Heart right ventricle (tissue), 16 donors: ENCODE results near the gene CETN3. TPM values are rescaled to one million over a fixed set of nuclear protein-coding genes. Genes with fewer than 3 reads are reported as not detected.

Source experiments
- ATAC-seq, 8 donors: fragments of 200-7000 bp; cut with Tn5 transposase; one replicate each; pipeline ENCODE4 v1.9.1; 2020; ENCODE audit warnings: mild to moderate bottlenecking in 8 of 8, moderate library complexity in 8 of 8, moderate number of reproducible peaks in 1 of 8
- DNase-seq, 2 donors: peaks; one replicate each; pipeline ENCODE4 v3.0.0-alpha.2; 2020
- H3K27ac ChIP-seq, 10 donors: fragments of 200-600 bp; sonication (generic) in 2 of 10; one replicate each; pipeline versions ENCODE4 v1.5.0 to v1.8.0; 2020 to 2022; ENCODE audit warnings: mild to moderate bottlenecking in 3 of 10
- H3K27me3 ChIP-seq, 7 donors: fragments of 200-600 bp; one replicate each; pipeline ENCODE4 v1.8.0; 2021 to 2022; ENCODE audit warnings: mild to moderate bottlenecking in 2 of 7
- H3K36me3 ChIP-seq, 9 donors: fragments of 200-600 bp; sonication (generic) in 1 of 9; one replicate each; pipeline versions ENCODE4 v1.5.0 to v1.8.0; 2020 to 2022; ENCODE audit warnings: mild to moderate bottlenecking in 2 of 9
- H3K4me1 ChIP-seq, 9 donors: fragments of 200-600 bp; sonication (generic) in 1 of 9; one replicate each; pipeline versions ENCODE4 v1.5.0 to v1.8.0; 2020 to 2022; ENCODE audit warnings: mild to moderate bottlenecking in 4 of 9
- H3K4me3 ChIP-seq, 10 donors: fragments of 200-600 bp; sonication (generic) in 2 of 10; one replicate each; pipeline versions ENCODE4 v1.5.0 to v1.8.0; 2020 to 2022; ENCODE audit warnings: mild to moderate bottlenecking in 7 of 10, moderate library complexity in 2 of 10
- H3K9me3 ChIP-seq, 11 donors: fragments of 200-600 bp in 10 of 11; sonication (generic) in 2 of 11; one replicate each; pipeline versions ENCODE4 v1.5.0 to v1.8.0; 2013 to 2022; ENCODE audit warnings: mild to moderate bottlenecking in 2 of 11, control low read depth in 1 of 11, moderate library complexity in 1 of 11
- WGBS, 2 donors: extraction: QIAGEN DNeasy Blood & Tissue Kit; methylation state at CpG; one replicate each; pipeline ENCODE4 v1.1.7; 2013; ENCODE audit warnings: inconsistent platforms in 1 of 2; 5-methylcytosine and 5-hydroxymethylcytosine counted together
- intact Hi-C, 10 donors: fragments of 100-400 bp; cut with DNase I; formaldehyde crosslinking; loops; one replicate each; pipeline versions ENCODE4 v1.11.1 to v1.14.2; 2022
- polyA plus RNA-seq, 2 donors: library from polyadenylated mRNA; stranded (reverse); fragments of 200-250 nt; gene quantifications; one replicate each; pipeline ENCODE4 v1.2.3, GENCODE V29; 2013
- total RNA-seq, 10 donors: library from RNA; stranded (reverse); fragmentation: NEBNext Ultra II Directional in 3 of 10; extraction: Animal tissue kit (Norgen Biotek cat#: 25700) in 3 of 10; gene quantifications; one replicate each; pipeline versions ENCODE4 v1.2.1 to v1.2.4, GENCODE V29; 2021 to 2023
- TF ChIP-seq, protein P1 (sequence below), 9 donors: fragments of 200-600 bp; sonication (generic) in 2 of 9; IDR thresholded peaks; one replicate each; pipeline versions ENCODE4 v1.5.0 to v1.8.0; 2021 to 2022; ENCODE audit warnings: antibody characterized with exemption in 9 of 9, mild to moderate bottlenecking in 5 of 9, moderate library complexity in 1 of 9
- donor health status: Arrhythmogenic right ventricular cardiomyopathy.
- donor health status: ischemic (EF 13 %, LVEDD 7.1; RV severe dilation, severe dysfunction).
- donor health status: healthy with polysubstance abuse.
- donor health status: DM: no; HTN: yes; CAD: no.
- donor health status: DM: no; HTN: no; CAD: no.
- donor health status: ischemic (EF 25% LVEDD 6.9; RV normal size, moderate dysfunction).
- donor health status: ischemic (EF 25% LVEDD 5.7; RV mildly dilated, moderate dysfunction).
- donor health status: healthy.
- donor health status: DM: yes; HTN: yes; CAD: no.
- donor health status: Ischemic cardiomyopathy.
- donor health status: ischemic (EF 35%, LVEDD 5.7; RV mildly dilated, moderate dysfunction).
- donor health status: nonischemic (EF 11% LVEDD 7.7; RV severe dilation, severe dysfunction).
- donor health status: DM: yes; HTN: yes; CAD: no.
- donor health status: PGD.
- donor health status: ischemic (EF 29% LVEDD 5.4; RV normal size, mild dysfunction).
- donor health status: nonischemic (EF 23%, LVEDD 6.1; RV moderate dilation, normal function).

CETN3 gene
- total and polyA plus RNA-seq, 12 donors, result 14.4 to 26.6 (median 20.4) TPM

DNA sequence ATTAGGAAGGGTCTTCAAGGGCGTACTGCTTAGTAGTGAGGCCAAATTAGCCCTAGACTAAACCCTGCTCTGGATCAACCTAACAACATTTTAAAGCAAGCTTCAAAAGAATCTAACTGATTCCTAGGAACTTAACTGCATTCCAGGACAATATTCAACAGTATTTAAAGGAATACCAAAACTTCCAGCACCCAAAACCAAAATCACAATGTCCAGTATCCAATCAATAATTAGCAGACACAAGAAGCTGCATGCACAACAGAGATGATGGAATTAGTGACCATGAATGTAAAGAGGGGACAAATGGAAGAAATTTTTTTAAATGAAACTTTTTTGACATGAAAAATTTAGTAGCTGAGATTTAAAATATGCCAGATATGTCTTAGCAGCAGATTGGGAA lies 53.9 kb downstream of the CETN3 start:
- Histone ChIP-seq H3K36me3 (no peaks in the 10 kb centered on the region), H3K4me1 (no peaks in the 10 kb centered on the region), H3K27me3 (no peaks in the 10 kb centered on the region), H3K27ac (no peak overlapping the region), H3K9me3 (peaks cover 0 to 7% (median 0%) of the 10 kb centered on the region in 11 donors), H3K4me3 (no peak overlapping the region)
- DNase-seq (no peak), ATAC-seq (no peak)
- WGBS, 2 donors, result 89 to 100% methylated on average over 1 of the region's 1 CpG
- intact Hi-C loops, result no loop called here
- TF ChIP-seq, protein P1, sequence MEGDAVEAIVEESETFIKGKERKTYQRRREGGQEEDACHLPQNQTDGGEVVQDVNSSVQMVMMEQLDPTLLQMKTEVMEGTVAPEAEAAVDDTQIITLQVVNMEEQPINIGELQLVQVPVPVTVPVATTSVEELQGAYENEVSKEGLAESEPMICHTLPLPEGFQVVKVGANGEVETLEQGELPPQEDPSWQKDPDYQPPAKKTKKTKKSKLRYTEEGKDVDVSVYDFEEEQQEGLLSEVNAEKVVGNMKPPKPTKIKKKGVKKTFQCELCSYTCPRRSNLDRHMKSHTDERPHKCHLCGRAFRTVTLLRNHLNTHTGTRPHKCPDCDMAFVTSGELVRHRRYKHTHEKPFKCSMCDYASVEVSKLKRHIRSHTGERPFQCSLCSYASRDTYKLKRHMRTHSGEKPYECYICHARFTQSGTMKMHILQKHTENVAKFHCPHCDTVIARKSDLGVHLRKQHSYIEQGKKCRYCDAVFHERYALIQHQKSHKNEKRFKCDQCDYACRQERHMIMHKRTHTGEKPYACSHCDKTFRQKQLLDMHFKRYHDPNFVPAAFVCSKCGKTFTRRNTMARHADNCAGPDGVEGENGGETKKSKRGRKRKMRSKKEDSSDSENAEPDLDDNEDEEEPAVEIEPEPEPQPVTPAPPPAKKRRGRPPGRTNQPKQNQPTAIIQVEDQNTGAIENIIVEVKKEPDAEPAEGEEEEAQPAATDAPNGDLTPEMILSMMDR (IDR thresholded peaks at IDR 0.05), result no peak

DNA sequence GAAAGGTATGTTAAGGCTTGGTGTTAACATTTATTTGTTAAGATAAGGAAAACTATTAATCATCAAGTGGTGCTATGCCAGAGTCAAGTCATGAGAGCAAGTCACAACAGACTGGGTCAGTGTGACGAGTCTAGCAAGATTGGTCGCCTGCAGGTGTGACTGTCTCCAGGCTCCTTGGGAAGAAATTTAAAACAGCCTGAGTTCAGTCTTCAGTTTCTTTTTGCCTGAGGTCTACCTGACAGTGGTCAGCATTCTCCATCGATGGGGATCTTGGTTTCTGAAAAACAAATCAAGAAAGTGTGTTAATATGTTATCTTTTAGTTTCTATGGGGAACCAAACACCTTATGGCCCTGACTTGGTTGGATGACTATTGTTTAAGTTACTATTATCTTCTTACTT lies 56.3 kb downstream of the CETN3 start:
- Histone ChIP-seq H3K9me3 (peaks cover 0 to 17% (median 0%) of the 10 kb centered on the region in 11 donors), H3K4me3 (no peak overlapping the region), H3K27me3 (no peaks in the 10 kb centered on the region), H3K27ac (no peak overlapping the region), H3K4me1 (no peaks in the 10 kb centered on the region), H3K36me3 (no peaks in the 10 kb centered on the region)
- TF ChIP-seq, protein P1 (IDR thresholded peaks at IDR 0.05), result no peak
- no peak for ATAC-seq
- 84 to 95% methylated on average over 3 of the region's 3 CpGs for WGBS, 2 donors
- DNase-seq, result no peak
- intact Hi-C loops, result no loop called here

DNA sequence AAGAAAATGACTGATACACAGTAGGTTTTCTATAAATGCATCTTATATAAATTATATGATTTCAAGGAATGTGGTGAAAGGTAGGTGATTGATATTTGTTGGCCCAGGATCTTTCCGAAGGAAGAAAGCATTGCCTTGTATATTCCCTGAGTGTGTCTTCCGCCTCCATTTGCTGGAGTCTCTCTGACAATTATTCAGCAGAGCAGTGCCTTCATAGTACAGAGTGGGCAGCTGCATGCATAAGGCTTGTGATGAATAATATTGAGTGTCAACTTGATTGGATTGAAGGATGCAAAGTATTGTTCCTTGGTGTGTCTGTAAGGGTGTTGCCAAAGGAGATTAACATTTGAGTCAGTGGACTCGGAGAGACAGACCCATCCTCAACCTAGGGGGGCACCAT lies 58.5 kb downstream of the CETN3 start:
- no peaks in the 10 kb centered on the region for H3K4me1 ChIP-seq
- WGBS, 2 donors, result 88 to 90% methylated on average over 3 of the region's 3 CpGs
- intact Hi-C loops, result no loop called here
- ATAC-seq (no peak), DNase-seq (no peak)
- no peak overlapping the region for H3K4me3 ChIP-seq
- no peaks in the 10 kb centered on the region for H3K27me3 ChIP-seq
- no peak overlapping the region for H3K27ac ChIP-seq
- TF ChIP-seq, protein P1 (IDR thresholded peaks at IDR 0.05), result no peak
- no peaks in the 10 kb centered on the region for H3K36me3 ChIP-seq
- peaks cover 0 to 17% (median 0%) of the 10 kb centered on the region in 11 donors for H3K9me3 ChIP-seq

DNA sequence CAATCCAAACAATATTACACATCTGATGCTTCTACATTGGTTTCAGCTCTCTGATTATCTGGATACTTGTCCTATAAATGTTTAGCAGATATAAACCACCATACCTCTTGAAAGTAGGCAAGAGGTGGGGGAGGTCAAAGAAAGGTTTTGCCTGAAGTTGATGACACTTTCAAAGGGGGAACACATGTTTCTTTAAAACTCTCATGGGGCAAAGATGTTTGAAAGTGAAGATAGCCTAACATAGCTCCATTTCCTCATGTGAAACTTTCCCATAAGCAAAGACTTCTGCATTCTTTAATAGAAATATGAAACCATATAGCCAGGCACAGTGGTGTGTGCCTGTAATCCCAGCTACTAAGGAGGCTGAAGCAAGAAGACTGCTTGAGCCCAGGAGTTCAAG lies 62.1 kb downstream of the CETN3 start:
- ATAC-seq, result no peak
- TF ChIP-seq, protein P1 (IDR thresholded peaks at IDR 0.05), result no peak
- no peak overlapping the region for H3K27ac ChIP-seq
- peaks cover 0 to 10% (median 0%) of the 10 kb centered on the region in 11 donors for H3K9me3 ChIP-seq
- H3K36me3 ChIP-seq, result no peaks in the 10 kb centered on the region
- H3K27me3 ChIP-seq, result no peaks in the 10 kb centered on the region
- H3K4me1 ChIP-seq, result no peaks in the 10 kb centered on the region
- no peak for DNase-seq
- intact Hi-C loops, result no loop called here
- H3K4me3 ChIP-seq, result no peak overlapping the region
